Measurements from ENCODE around the gene ZNF507.

DNA sequence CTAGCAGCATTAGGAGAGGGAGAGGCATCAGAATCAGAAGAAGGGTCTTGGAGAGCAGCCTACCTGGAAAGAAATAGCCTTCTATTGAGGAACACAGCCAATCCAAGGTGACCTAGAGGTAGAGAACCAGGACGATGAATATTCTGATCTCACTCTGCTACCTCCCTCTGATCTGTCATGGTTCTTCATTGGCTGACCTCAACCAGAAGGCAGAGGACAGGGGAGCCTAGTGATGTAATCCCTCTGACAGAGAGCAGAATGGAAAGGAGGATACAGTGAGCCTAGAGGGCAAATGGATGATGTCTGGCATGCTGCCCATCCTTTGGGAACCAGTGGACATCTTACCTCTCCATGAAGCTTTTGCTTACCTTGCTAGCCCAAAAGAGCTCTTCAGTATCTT, 3.6 kb downstream of the ZNF507 start:
- TF ChIP-seq, protein P1, sequence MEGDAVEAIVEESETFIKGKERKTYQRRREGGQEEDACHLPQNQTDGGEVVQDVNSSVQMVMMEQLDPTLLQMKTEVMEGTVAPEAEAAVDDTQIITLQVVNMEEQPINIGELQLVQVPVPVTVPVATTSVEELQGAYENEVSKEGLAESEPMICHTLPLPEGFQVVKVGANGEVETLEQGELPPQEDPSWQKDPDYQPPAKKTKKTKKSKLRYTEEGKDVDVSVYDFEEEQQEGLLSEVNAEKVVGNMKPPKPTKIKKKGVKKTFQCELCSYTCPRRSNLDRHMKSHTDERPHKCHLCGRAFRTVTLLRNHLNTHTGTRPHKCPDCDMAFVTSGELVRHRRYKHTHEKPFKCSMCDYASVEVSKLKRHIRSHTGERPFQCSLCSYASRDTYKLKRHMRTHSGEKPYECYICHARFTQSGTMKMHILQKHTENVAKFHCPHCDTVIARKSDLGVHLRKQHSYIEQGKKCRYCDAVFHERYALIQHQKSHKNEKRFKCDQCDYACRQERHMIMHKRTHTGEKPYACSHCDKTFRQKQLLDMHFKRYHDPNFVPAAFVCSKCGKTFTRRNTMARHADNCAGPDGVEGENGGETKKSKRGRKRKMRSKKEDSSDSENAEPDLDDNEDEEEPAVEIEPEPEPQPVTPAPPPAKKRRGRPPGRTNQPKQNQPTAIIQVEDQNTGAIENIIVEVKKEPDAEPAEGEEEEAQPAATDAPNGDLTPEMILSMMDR (IDR thresholded peaks at IDR 0.05): no peak
- TF ChIP-seq POLR2A (IDR thresholded peaks at IDR 0.05): no peak
- no peak for TF ChIP-seq POLR2AphosphoS5 (IDR thresholded peaks at IDR 0.05)
